Measurements from ENCODE around the gene DLK2. TPM values are rescaled to one million over a fixed set of nuclear protein-coding genes. Genes with fewer than 3 reads are reported as not detected.

The DLK2 gene
- total and polyA plus RNA-seq, 2 experiments from 2014 or later, result 0.21 to 0.47 TPM

- TF ChIP-seq REST (IDR thresholded peaks at IDR 0.05; ENCODE audit: unreplicated experiment) (no peak), ZNF114 (CRISPR knock-in tag; IDR thresholded peaks at IDR 0.05) (no peak), CREB1 (CRISPR knock-in tag; IDR thresholded peaks at IDR 0.05; ENCODE audit: low read depth) (no peak), EZH2 (IDR thresholded peaks at IDR 0.05; ENCODE audit: low read depth, unreplicated experiment) (no peak), NANOG (IDR thresholded peaks at IDR 0.05; ENCODE audit: borderline replicate concordance) (no peak)
- TF ChIP-seq, protein P1, sequence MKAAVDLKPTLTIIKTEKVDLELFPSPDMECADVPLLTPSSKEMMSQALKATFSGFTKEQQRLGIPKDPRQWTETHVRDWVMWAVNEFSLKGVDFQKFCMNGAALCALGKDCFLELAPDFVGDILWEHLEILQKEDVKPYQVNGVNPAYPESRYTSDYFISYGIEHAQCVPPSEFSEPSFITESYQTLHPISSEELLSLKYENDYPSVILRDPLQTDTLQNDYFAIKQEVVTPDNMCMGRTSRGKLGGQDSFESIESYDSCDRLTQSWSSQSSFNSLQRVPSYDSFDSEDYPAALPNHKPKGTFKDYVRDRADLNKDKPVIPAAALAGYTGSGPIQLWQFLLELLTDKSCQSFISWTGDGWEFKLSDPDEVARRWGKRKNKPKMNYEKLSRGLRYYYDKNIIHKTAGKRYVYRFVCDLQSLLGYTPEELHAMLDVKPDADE (IDR thresholded peaks at IDR 0.05), result no peak
Observed at GRCh38 chr6:43468748-43469681, 13.7 kb upstream of the DLK2 start (continued).

DNA sequence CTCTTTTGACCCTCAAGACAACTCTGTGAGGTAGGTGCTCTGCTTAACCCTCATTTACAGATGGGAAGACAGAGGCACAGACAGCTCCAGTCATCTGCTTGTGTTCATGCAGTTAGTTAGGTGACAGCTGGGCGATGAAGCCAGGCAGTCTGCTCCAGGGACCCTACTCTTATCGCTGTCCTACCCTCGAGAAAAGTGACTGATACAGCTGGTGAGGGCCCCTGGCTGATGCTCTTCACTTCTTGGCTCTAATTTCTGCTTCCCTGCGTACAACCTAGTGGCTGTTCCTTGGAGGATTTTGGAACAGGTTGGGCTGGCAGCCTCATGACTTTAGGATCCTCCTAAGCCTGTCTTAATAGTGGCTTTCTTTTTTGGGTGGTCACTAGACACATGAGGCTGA, 12.9 kb upstream of the DLK2 start:
- no peak for ATAC-seq
- no peak overlapping the region for H3K27ac Mint-ChIP-seq
- no peaks in the 10 kb centered on the region for H3K36me3 ChIP-seq (ENCODE audit: insufficient read depth)
- peaks cover 5% of the 10 kb centered on the region for H3K4me1 Mint-ChIP-seq
- no peak for DNase-seq (ENCODE audit: low spot score)
- no peaks in the 10 kb centered on the region for H3K9me2 ChIP-seq (ENCODE audit: insufficient read depth)
- H3K27me3 ChIP-seq (ENCODE audit: insufficient read depth), result no peaks in the 10 kb centered on the region
- H3K4me3 ChIP-seq, result no peak overlapping the region
- no peak overlapping the region for H3K4me2 ChIP-seq
- H4K20me1 ChIP-seq (replicated peaks; ENCODE audit: insufficient read depth), result no peaks in the 10 kb centered on the region
- no peak overlapping the region for H3K4me3 Mint-ChIP-seq
- no peaks in the 10 kb centered on the region for H3K9me3 Mint-ChIP-seq
- H3K4me1 ChIP-seq (ENCODE audit: insufficient read depth), result no peaks in the 10 kb centered on the region
- H3F3A ChIP-seq (replicated peaks; ENCODE audit: low read depth), result no peaks in the 10 kb centered on the region
- no peak overlapping the region for H3K27ac ChIP-seq (ENCODE audit: low read depth)
- no peaks in the 10 kb centered on the region for H3K36me3 Mint-ChIP-seq (ENCODE audit: low read depth)
- no peak for TF ChIP-seq CTCF (conservative IDR thresholded peaks at IDR 0.05; ENCODE audit: low read depth in 2 of 2)
- no peak for TF ChIP-seq POLR2AphosphoS5 (IDR thresholded peaks at IDR 0.05; ENCODE audit: low read depth)
- no peak for TF ChIP-seq ZNF114 (CRISPR knock-in tag; IDR thresholded peaks at IDR 0.05)
- no peak for TF ChIP-seq STAT1 (IDR thresholded peaks at IDR 0.05; ENCODE audit: unreplicated experiment)
- TF ChIP-seq EZH2phosphoT487 (IDR thresholded peaks at IDR 0.05; ENCODE audit: unreplicated experiment), result no peak
- H2AFZ ChIP-seq, result peak overlapping the region; percentile 97; the same call in 1 of the 2 replicates
- H3K27me3 Mint-ChIP-seq (ENCODE audit: insufficient read depth, low read depth, poor library complexity), result peaks cover 4% of the 10 kb centered on the region
- H3K79me2 ChIP-seq (replicated peaks; ENCODE audit: insufficient read depth), result no peaks in the 10 kb centered on the region

Data from GM23338 (cell line).